GM18858 (cell line): ENCODE data around the gene STPG1.

Source experiments
- ATAC-seq: cut with Tn5 transposase; IDR thresholded peaks from one replicate; pipeline ENCODE4 v1.9.1; 2021; ENCODE audit not compliant: unreplicated experiment

Gene STPG1

GRCh38 chr1:24393892-24394291 lies 19.7 kb downstream of the STPG1 start:
- ATAC-seq, result no peak

DNA sequence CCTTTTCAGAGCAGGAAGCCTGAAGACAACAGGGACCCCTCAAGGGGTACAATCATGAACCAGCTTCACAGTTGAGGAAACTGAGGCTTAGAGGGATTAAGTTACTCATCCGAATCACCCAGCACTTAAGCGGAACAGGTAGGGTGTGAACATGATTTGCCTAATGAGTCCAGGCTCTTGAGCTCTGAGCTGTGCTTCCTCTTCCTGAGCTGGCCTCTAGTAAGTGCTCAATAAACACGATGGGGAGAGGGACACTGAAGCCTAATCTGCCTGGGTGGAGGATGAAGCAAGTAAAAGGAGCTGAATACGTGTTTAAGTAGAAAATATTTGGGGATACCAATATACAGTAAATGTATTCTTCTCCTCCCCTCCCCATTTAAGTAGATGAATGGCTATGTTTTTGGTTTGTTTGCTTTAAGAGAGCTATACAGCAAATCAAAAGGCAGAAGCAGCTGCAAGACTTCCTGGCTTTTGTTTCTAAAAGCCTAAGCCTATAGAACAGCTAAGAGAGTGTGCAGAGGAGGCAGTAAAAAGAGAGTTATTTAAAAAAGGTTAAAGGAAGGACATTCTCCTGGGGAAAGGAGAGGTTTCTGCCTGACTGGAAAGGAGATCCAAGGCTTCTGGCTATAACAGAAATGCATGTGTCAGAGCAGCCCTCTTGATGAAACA lies 20.5 kb downstream of the STPG1 start:
- no peak for ATAC-seq

GRCh38 chr1:24392604-24392946 lies 21.0 kb downstream of the STPG1 start:
- ATAC-seq, result no peak

- peak; percentile 57 for ATAC-seq
Measured at GRCh38 chr1:24391882-24392603, 21.5 kb downstream of the STPG1 start.

DNA sequence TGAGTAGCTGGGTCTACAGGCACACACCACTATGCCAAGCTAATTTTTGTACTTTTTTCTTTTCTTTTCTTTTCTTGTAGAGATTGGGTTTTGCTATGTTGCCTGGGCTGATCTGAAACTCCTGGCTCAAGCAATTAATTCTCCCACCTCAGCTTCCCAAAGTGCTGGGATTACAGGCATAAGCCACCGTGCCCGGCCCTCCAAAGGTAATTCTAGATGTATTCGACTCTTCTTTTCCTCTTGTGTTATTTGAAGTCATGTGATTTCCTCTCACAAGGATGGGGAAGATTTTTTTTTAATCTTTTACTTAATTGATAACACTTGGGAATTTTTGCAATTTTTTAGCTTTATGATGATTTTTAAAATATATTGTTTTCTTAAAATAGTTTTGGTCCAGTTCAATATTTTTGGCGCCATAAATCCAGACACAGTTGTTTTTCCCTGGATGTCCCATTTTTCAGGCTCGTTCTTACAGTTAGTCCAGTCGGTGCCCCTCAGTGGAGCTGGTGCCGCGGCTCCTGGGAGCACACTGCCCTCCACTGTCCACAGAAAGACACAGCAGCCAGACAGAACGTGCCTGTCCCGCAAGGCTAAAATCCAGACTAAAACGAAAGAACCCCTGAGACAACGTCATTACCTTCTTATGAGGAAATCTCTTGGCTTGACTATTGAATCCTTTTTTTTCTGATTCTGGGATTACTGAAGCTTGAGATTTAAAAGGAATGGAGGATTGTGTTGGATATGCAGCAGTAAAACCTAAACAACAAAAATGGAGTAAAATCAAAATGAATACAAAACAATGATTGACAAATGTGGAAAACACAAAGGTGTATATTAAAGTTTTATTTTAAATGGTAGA lies 22.4 kb downstream of the STPG1 start:
- ATAC-seq, result peak; percentile 29

DNA sequence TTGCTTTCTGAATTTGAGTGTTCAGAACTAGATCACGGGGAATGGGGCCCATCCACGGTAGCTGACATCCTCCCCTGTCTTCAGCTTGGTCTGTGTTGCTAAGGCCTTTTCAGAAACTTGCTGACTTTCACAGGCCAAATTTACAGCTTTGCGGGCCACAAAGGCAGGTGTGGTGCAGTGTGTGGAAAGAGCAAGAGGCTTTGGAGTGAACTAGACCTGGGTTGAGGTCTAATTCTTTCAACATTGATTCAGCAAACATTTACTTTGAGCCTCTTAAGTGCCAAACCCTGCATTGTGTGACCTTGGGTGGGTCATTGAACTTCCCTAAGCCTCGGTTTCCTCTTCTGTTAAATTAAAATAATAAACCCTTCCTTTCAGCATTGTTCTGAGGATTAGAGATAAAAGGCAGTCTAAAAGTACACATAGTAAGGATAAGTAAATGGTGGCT lies 24.3 kb downstream of the STPG1 start:
- ATAC-seq, result no peak

GRCh38 chr1:24388331-24388885 lies 25.2 kb downstream of the STPG1 start:
- no peak for ATAC-seq

DNA sequence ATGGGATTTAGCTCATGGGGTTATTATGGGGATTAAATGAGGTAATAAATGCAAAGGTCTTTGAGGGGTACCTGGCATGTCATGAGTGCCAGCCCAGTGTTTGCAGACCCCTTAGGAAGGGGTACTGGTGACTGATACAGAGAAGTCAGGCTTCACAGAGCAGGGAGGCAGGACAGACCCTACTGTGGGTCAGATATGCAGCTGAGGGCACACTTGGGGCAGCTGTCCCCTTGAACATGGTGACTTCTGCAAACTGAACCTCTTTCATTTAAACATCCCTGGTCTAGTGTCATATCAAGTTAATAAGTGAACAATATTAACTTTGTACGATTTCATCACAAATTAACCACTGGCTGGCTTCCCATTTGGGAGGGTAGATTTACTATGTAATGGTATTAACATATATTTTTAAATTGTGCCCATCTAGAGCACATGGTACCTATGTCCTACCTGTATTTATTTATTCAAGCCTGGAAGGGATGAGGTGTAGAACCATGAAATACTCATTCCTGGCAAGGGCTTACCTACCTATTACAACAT lies 25.9 kb downstream of the STPG1 start:
- no peak for ATAC-seq

DNA sequence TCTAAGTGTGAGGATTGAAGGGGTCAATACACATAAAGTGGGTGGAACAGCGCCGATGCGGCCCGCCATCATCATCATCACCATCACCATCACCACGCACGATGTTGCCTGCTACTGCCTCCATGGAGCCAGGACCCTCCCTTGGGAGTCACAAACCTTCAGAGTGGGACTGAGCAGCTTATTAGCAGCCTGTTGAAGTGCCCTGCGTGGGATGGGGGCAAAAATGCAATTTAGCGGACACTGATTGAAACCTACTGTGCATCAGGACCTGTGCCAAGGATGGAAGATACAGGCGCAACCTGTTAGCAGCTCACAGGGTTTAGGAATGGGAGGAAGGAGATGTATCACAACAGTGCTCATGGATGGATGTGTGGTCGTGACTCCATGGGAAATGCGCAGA lies 26.7 kb downstream of the STPG1 start:
- no peak for ATAC-seq

DNA sequence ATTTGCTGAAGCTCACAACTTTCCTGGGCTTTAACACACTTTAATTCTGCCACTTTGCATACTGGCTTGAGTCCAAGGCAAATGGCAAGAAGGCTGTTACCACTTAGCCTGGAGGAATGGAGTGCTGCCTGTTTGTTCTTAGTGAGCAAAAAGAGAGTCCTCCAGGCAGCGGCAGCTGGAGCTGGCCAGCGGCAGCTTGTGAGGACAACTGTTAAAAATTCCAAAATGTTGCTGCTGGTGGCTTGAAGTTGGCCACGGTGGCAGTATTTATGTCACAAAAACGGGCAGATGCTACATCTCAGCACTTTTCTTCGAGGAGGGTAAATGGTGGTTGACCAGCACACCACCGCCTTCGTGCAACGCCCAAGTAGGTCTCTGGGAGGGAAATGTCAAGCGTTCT lies 27.3 kb downstream of the STPG1 start:
- no peak for ATAC-seq

DNA sequence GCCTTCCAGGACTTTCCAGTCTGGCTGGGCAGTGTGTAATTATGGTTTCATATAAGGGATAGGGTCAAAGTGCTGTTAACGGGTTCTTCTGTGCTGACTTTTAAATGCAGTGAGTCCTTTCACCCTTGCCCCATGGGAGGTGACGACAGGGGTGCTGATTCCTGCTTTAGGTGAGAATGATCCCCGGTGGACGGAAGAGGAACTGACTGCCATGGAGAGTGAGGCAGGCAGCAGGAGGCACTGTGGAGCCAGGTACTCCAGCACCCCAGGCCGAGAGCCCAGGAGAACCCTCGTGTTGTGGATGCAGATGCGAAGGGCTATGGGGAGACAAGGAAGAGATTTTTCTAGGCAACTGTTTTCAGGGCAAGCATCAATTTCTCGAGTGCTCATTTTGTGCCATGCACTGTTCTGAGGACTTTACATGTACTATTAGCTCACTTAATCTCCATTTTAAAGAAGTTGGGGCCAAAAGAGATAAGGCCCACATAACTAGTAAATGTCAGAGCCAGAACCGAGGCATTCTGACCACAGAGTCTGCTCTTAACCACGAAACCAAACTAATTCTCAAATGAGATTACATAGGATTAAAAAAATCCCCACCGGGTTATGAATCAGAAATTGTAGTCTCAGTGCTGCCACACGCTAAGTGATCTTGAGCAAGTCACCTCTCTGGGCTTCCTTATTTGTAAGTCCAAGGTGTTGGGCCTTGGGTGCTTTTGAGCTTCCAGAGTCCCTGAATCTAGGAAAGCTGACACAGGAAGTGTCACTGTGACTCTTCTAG lies 28.2 kb downstream of the STPG1 start:
- no peak for ATAC-seq

GRCh38 chr1:24384251-24385090 lies 29.1 kb downstream of the STPG1 start:
- ATAC-seq, result no peak

DNA sequence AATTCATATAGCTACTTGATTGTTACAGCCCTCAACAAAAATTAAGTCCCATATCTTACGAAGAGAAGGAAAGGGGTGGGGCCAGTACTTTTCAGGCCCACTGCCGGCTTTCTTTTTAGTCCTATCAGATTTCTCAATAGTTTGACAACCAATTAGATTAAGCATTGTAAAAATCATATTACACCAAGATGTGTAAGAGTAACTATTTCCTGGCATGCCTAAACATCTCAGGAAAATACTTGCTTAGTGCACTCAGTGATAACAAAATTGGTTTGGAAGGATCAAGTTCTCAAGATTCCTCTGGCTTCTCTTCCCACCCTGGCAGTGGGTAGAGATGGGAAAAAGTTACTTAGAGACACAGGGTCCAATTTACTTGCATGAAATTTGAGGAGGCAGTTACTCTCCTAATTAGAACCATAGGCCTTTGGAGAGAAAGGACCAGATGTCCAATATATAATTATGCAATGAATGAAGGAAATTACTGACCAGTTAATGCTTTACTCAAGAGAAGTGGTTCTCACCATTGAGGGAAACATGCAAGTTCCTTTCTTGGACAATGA lies 30.1 kb downstream of the STPG1 start:
- ATAC-seq, result no peak

DNA sequence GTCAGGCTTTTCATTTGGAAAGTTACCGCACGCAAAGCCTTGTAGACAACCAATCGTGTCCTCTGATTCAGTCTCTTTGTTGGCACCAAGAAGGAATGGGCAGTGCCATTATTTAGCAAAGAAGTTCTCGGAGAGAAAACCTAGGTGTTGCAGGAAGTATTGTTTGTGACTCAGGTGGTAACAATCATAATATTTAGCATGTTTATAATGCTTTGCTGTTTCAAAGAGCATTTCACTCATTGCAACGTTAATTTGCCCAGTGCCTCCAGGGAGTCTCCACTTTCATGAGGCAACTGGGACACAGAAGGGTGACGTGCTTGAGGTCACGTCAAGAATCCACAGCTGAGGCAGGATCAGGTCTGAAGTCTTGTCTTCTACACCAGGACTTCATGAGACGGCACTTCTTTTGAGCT lies 31.4 kb downstream of the STPG1 start:
- ATAC-seq, result no peak

DNA sequence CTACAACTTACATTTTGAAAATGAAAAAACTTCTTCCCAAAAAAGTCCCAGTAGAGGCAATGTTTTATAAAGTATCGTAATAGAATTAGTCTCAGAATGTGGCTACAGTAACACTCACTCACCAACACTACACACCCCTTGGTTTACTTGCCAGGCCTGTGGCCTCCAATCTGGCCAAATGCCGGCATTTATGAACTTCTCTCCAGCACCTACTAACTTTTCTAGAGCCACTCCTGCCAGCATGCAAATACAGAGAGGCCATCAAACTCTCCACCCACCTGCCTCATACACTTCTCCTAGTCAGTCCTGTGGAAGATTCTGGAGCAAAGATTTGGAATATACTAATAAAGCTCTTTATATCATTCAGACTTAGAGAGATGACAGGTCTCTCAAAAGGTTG lies 32.3 kb downstream of the STPG1 start:
- no peak for ATAC-seq

GRCh38 chr1:24380508-24380907 lies 33.1 kb downstream of the STPG1 start:
- ATAC-seq, result no peak

GRCh38 chr1:24379733-24380315 lies 33.8 kb downstream of the STPG1 start:
- no peak for ATAC-seq

DNA sequence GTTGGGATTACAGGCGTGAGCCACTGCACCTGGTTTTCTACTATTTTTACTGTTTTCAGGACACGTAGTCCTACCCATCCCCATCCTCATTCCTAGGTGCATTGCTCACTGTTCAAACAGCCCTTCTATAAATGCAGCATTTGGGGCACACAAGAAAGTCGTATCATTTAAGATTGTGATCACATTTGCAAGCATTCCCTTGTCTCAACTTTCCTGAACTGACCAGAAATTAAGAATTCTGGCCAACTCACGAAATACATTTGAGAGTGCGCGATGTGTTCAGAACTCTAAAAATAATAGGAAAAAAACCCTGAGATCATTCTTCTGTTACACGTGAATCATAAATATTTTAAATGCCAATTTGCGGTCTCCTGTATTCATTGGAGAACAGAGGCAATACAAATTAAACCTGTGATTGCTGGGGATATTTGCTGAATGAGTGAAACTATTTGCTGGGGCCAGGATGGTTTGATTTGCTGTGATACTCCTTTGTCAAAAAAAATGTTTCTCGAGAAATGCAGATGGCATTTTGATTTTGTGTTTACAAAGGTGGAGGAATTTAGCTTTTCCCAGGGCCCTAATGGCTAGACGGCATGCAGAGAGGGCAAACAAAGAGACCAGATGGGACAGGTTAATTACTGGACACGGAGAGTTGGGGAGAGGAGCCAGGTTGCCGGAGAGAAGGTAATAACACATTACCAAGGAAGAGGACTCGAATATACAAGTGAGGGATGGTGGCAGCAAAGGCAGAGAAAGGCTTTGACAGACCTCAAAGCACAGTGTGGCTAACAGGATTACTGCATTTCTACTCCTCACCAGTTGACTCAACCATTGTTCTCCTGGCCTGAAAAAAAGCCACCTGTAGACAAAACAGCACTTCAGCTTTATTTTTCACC lies 38.4 kb downstream of the STPG1 start:
- no peak for ATAC-seq
